AG10803 (cell line): ENCODE data around the gene GPR65.

Experiments
- DNase-seq: peaks from one replicate; pipeline ENCODE4 v3.0.0; 2010; ENCODE audit warnings: low read depth
- H3K4me3 ChIP-seq: 2 replicates; pipeline ENCODE4 v1.5.1; 2011; ENCODE audit warnings: mild to moderate bottlenecking, low read length, control low read depth
- TF ChIP-seq, protein P1 (sequence below): conservative IDR thresholded peaks from 2 replicates; pipeline ENCODE4 v1.5.1; 2011; ENCODE audit warnings: mild to moderate bottlenecking, low read length, control low read depth, inconsistent platforms

Gene GPR65, protein sequence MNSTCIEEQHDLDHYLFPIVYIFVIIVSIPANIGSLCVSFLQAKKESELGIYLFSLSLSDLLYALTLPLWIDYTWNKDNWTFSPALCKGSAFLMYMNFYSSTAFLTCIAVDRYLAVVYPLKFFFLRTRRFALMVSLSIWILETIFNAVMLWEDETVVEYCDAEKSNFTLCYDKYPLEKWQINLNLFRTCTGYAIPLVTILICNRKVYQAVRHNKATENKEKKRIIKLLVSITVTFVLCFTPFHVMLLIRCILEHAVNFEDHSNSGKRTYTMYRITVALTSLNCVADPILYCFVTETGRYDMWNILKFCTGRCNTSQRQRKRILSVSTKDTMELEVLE

DNA sequence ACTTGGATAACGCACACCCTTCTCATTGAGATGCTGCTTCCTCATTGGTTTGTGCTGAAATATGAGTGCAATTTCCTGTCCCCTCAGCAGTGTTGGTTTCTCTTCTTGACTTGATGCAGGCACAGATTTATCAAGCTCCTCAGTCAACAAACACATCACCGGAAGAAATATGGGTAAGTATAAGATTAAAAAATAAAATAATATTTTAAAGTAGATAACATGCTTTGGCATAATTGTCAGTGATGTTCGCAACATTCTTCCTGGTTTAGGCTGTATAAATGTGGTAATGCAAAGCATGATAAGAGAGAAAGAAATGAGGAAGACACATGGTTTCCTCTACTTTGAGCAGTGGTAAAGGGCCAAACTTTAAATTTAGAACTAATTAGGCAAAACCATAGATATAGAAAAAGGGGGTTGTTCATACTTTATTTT is at the start of gene GPR65:
TSS of gene GPR65 (plus strand) at position 86 of the 432 bp plus-strand sequence. CDS start 5,713 bp downstream, outside the sequence.
- DNase-seq: peak; percentile 28
- H3K4me3 ChIP-seq: no peak within 1 kb of the TSS
- TF ChIP-seq, protein P1, sequence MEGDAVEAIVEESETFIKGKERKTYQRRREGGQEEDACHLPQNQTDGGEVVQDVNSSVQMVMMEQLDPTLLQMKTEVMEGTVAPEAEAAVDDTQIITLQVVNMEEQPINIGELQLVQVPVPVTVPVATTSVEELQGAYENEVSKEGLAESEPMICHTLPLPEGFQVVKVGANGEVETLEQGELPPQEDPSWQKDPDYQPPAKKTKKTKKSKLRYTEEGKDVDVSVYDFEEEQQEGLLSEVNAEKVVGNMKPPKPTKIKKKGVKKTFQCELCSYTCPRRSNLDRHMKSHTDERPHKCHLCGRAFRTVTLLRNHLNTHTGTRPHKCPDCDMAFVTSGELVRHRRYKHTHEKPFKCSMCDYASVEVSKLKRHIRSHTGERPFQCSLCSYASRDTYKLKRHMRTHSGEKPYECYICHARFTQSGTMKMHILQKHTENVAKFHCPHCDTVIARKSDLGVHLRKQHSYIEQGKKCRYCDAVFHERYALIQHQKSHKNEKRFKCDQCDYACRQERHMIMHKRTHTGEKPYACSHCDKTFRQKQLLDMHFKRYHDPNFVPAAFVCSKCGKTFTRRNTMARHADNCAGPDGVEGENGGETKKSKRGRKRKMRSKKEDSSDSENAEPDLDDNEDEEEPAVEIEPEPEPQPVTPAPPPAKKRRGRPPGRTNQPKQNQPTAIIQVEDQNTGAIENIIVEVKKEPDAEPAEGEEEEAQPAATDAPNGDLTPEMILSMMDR: no peak

DNA sequence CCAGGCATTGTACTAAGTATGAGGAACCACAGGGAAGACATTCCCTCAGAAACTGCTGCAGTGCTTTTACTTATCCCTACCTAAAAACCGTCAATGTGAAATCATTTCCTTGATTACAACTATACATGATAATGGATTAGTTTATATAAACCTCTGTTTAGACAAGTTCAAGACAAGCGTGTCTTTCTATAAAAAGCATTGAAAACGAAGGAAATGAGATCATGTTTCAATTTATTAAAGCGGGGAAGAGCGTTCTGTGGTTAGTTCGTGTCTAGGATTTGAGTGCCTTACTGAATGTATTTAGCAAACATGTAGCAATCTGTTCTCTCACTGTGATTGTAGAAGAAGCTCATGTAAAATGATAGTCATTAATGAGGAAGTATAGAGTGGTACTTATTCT is 49.4 kb upstream of the GPR65 start:
- TF ChIP-seq, protein P1: no peak
- no peak overlapping the region for H3K4me3 ChIP-seq
- DNase-seq: no peak

DNA sequence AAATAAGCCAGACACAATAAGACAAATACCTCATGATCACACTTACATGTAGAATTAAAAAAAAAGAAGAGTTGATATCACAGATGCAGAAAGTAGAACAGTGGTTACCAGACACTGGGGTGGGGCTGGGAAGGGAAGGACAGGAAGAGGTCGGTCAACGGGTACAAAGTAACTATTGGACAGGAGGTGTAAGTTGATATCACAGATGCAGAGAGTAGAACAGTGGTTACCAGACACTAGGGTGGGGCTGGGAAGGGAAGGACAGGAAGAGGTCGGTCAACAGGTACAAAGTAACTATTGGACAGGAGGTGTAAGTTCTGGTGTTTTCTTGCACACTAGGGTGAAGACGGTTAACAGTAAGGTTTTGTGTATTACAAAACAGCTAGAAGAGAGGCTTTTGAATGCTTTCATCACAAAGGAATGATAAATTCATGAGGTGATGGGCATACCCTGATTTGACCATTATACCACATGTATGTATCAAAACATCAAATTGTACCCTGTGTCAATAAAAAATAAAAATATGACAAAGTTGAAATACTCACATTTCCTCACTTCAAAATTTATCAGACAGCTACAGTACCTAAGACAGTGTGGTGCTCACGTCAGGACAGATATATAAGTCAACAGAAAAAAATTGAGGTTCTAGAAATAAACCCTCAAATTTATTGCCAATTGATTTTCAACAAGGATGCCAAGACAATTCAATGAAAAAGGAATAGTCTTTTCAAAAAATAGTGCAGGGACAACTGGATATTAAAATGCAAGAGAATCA is 44.7 kb upstream of the GPR65 start:
- TF ChIP-seq, protein P1: no peak
- DNase-seq: no peak

DNA sequence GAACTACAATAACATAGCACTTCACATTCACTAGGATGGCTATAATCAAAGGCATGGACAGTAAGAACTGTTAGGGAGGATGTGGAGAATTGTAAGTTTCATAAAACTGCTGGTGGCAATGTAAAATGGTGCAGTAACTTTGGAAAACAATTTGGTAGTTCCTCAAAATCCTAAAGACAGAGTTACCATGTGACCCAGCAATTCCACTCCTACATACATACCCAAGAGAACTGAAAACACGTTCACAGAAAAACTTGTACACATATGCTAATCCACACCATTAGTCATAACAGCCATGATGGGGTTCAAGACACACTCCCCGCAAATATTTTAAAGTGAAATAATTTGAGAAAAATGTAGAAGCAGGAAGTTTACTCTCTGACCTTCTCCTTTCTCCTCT is 43.7 kb upstream of the GPR65 start:
- DNase-seq: no peak
- no peak overlapping the region for H3K4me3 ChIP-seq
- TF ChIP-seq, protein P1: no peak

More for the DNA sequence above, 44.7 kb upstream of the GPR65 start:
- no peak overlapping the region for H3K4me3 ChIP-seq

DNA sequence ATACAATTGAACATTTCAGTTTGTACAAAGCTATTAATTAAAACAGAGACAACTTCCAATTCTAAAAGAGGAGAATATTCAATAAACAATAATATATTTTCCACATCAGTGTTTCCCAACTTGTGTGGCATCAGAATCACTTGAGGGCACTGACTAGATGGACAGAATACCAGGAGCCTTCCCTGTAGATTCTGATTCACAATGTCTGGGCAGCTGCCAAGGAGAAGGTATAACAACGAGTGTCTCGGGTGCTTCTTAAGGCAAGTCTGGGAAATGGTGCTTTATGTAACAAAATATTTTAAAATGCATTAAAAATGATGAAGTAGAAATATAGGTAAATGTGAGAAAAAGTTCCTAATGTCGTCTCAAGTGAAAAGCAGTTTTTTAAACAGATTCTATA is 38.1 kb upstream of the GPR65 start:
- TF ChIP-seq, protein P1: no peak
- H3K4me3 ChIP-seq: no peak overlapping the region
- no peak for DNase-seq

DNA sequence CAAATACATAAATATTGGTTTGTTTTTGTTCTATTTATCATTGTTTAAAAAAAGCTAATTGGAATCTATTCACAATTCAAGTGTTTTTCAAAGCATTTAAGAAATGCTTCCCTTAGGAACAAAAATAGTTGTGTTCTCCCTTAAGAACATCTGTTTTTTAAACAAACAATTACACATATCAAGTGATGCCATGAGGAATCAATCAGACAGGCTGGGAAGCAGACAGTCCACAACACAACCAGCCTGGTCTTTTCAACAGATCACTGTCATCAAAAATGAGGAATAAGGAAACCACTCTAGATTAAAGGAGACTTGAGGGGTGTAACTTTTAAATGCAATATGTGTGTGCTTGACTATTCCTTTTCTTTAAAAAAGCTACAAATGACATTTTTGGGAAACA is 37.4 kb upstream of the GPR65 start:
- TF ChIP-seq, protein P1: no peak
- H3K4me3 ChIP-seq: no peak overlapping the region
- no peak for DNase-seq
